Activated CD4-positive, alpha-beta T cell treated with anti-CD3 and anti-CD28 coated beads for 36 hours (primary cell): Measurements from ENCODE around the gene SCLT1. TPM values are rescaled to one million over a fixed set of nuclear protein-coding genes. Genes with fewer than 3 reads are reported as not detected.

Experiments used
- ATAC-seq: fragments of 200-7000 bp; cut with Tn5 transposase; one replicate; pipeline ENCODE4 v1.10.0; 2021; ENCODE audit warnings: mild to moderate bottlenecking, moderate library complexity
- CTCF ChIA-PET: fragments of 350-600 bp; sonication (Branson Sonifier 250); formaldehyde crosslinking; loops from one replicate; lab custom pipeline; 2021; ENCODE audit warnings: antibody characterized with exemption; lab: Charles Lee
- POLR2A ChIA-PET: fragments of 350-600 bp; sonication (Branson Sonifier 250); formaldehyde crosslinking; loops from one replicate; lab custom pipeline; 2021; ENCODE audit warnings: antibody characterized with exemption, inconsistent platforms; lab: Charles Lee
- DNase-seq: peaks from one replicate; pipeline ENCODE4 v3.0.0-alpha.2; 2020
- H3K27ac Mint-ChIP-seq: one replicate; pipeline ENCODE4 v1.8.0; 2021; ENCODE audit warnings: mixed read lengths
- H3K27me3 Mint-ChIP-seq: one replicate; pipeline ENCODE4 v1.8.0; 2021; ENCODE audit warnings: mixed read lengths
- H3K36me3 Mint-ChIP-seq: one replicate; pipeline ENCODE4 v1.8.0; 2021; ENCODE audit warnings: low read depth, mixed read lengths
- H3K4me1 Mint-ChIP-seq: one replicate; pipeline ENCODE4 v1.8.0; 2021; ENCODE audit warnings: mixed read lengths
- H3K4me3 Mint-ChIP-seq: one replicate; pipeline ENCODE4 v1.8.0; 2021; ENCODE audit warnings: mild to moderate bottlenecking, moderate library complexity, mixed read lengths
- H3K9me3 Mint-ChIP-seq: one replicate; pipeline ENCODE4 v1.8.0; 2021; ENCODE audit warnings: low read depth, mixed read lengths
- intact Hi-C, 2 experiments: fragments of 100-400 bp; cut with DNase I in 1 of 2; cut with micrococcal nuclease in 1 of 2; formaldehyde crosslinking; loops; one replicate each; pipeline versions ENCODE4 v1.14.2 to v1.15.1; 2022 to 2024; cut with DNase I, micrococcal nuclease
- total RNA-seq, 2 experiments: library from RNA; stranded (reverse); gene quantifications; one replicate each; pipeline ENCODE4 v1.2.3, GENCODE V29; 2021

The SCLT1 gene
- total RNA-seq, 2 experiments from 2014 or later: 18.7 to 19.3 TPM

GRCh38 chr4:129008096-129008495, 85.2 kb downstream of the SCLT1 start:
- Mint-ChIP-seq H3K9me3 (peaks cover 50% of the 10 kb centered on the region), H3K27ac (no peak overlapping the region), H3K4me3 (no peak overlapping the region), H3K36me3 (peaks cover 4% of the 10 kb centered on the region), H3K4me1 (no peaks in the 10 kb centered on the region), H3K27me3 (no peaks in the 10 kb centered on the region)
- CTCF ChIA-PET: no interaction called here
- POLR2A ChIA-PET: no interaction called here
- intact Hi-C loops: no loop called here
- no peak for DNase-seq
- no peak for ATAC-seq

GRCh38 chr4:128986908-128987307, 106.4 kb downstream of the SCLT1 start:
- no peak for DNase-seq
- Mint-ChIP-seq H3K4me3 (no peak overlapping the region), H3K36me3 (peaks cover 40% of the 10 kb centered on the region), H3K27me3 (no peaks in the 10 kb centered on the region), H3K27ac (no peak overlapping the region), H3K4me1 (no peaks in the 10 kb centered on the region), H3K9me3 (peaks cover 1% of the 10 kb centered on the region)
- intact Hi-C loops: no loop called here
- POLR2A ChIA-PET: no interaction called here
- no peak for ATAC-seq
- CTCF ChIA-PET: no interaction called here

- DNase-seq (no peak), ATAC-seq (no peak)
- ChIA-PET POLR2A (no interaction called here), CTCF (no interaction called here)
- Mint-ChIP-seq H3K27ac (no peak overlapping the region), H3K27me3 (no peaks in the 10 kb centered on the region), H3K36me3 (peaks cover 36% of the 10 kb centered on the region), H3K4me1 (no peaks in the 10 kb centered on the region), H3K4me3 (no peak overlapping the region), H3K9me3 (peaks cover 1% of the 10 kb centered on the region)
- intact Hi-C loops: no loop called here
Measured at GRCh38 chr4:128986019-128986418, 107.3 kb downstream of the SCLT1 start.

GRCh38 chr4:128983771-128984485, 109.4 kb downstream of the SCLT1 start:
- DNase-seq (no peak), ATAC-seq (no peak)
- intact Hi-C loops: no loop called here
- ChIA-PET CTCF (no interaction called here), POLR2A (no interaction called here)
- Mint-ChIP-seq H3K9me3 (peaks cover 1% of the 10 kb centered on the region), H3K4me1 (no peaks in the 10 kb centered on the region), H3K27me3 (no peaks in the 10 kb centered on the region), H3K27ac (no peak overlapping the region), H3K4me3 (no peak overlapping the region), H3K36me3 (peaks cover 20% of the 10 kb centered on the region)

- no peak for ATAC-seq
Measured at GRCh38 chr4:128981377-128981776, 112.0 kb downstream of the SCLT1 start.

GRCh38 chr4:128980816-128981326, 112.5 kb downstream of the SCLT1 start:
- no peak for DNase-seq
- ATAC-seq: no peak
- no peaks in the 10 kb centered on the region for H3K36me3 Mint-ChIP-seq
- no peaks in the 10 kb centered on the region for H3K27me3 Mint-ChIP-seq
- no peak overlapping the region for H3K4me3 Mint-ChIP-seq
- no peaks in the 10 kb centered on the region for H3K9me3 Mint-ChIP-seq
- H3K4me1 Mint-ChIP-seq: no peaks in the 10 kb centered on the region
- CTCF ChIA-PET: no interaction called here
- intact Hi-C loops: no loop called here
- H3K27ac Mint-ChIP-seq: no peak overlapping the region
- POLR2A ChIA-PET: no interaction called here

More at GRCh38 chr4:128981377-128981776, 112.0 kb downstream of the SCLT1 start:
- ChIA-PET CTCF (no interaction called here), POLR2A (no interaction called here)
- intact Hi-C loops: no loop called here
- H3K27ac Mint-ChIP-seq: no peak overlapping the region
- H3K9me3 Mint-ChIP-seq: no peaks in the 10 kb centered on the region
- H3K27me3 Mint-ChIP-seq: no peaks in the 10 kb centered on the region
- H3K36me3 Mint-ChIP-seq: no peaks in the 10 kb centered on the region
- no peaks in the 10 kb centered on the region for H3K4me1 Mint-ChIP-seq
- no peak for DNase-seq
- no peak overlapping the region for H3K4me3 Mint-ChIP-seq

GRCh38 chr4:128979934-128980333, 113.4 kb downstream of the SCLT1 start:
- DNase-seq (no peak), ATAC-seq (no peak)
- H3K36me3 Mint-ChIP-seq: no peaks in the 10 kb centered on the region
- ChIA-PET POLR2A (no interaction called here), CTCF (no interaction called here)
- no peaks in the 10 kb centered on the region for H3K27me3 Mint-ChIP-seq
- H3K4me3 Mint-ChIP-seq: no peak overlapping the region
- H3K27ac Mint-ChIP-seq: no peak overlapping the region
- H3K4me1 Mint-ChIP-seq: no peaks in the 10 kb centered on the region
- H3K9me3 Mint-ChIP-seq: no peaks in the 10 kb centered on the region
- intact Hi-C loops: no loop called here

GRCh38 chr4:128978985-128979384, 114.4 kb downstream of the SCLT1 start:
- intact Hi-C loops: no loop called here
- no peaks in the 10 kb centered on the region for H3K9me3 Mint-ChIP-seq
- DNase-seq (no peak), ATAC-seq (no peak)
- ChIA-PET POLR2A (no interaction called here), CTCF (no interaction called here)
- H3K36me3 Mint-ChIP-seq: no peaks in the 10 kb centered on the region
- H3K27me3 Mint-ChIP-seq: no peaks in the 10 kb centered on the region
- no peak overlapping the region for H3K4me3 Mint-ChIP-seq
- no peak overlapping the region for H3K27ac Mint-ChIP-seq
- H3K4me1 Mint-ChIP-seq: no peaks in the 10 kb centered on the region

- H3K27me3 Mint-ChIP-seq: no peaks in the 10 kb centered on the region
- no peaks in the 10 kb centered on the region for H3K9me3 Mint-ChIP-seq
- intact Hi-C loops: no loop called here
- no peak overlapping the region for H3K27ac Mint-ChIP-seq
- H3K4me1 Mint-ChIP-seq: no peaks in the 10 kb centered on the region
- no peak overlapping the region for H3K4me3 Mint-ChIP-seq
- H3K36me3 Mint-ChIP-seq: no peaks in the 10 kb centered on the region
- DNase-seq: no peak
- ChIA-PET POLR2A (no interaction called here), CTCF (no interaction called here)
- ATAC-seq: no peak
Measured at GRCh38 chr4:128974136-128974581, 119.2 kb downstream of the SCLT1 start.

GRCh38 chr4:128973384-128973783, 120.0 kb downstream of the SCLT1 start:
- H3K9me3 Mint-ChIP-seq: no peaks in the 10 kb centered on the region
- no peak overlapping the region for H3K4me3 Mint-ChIP-seq
- H3K36me3 Mint-ChIP-seq: peaks cover 3% of the 10 kb centered on the region
- no peak overlapping the region for H3K27ac Mint-ChIP-seq
- POLR2A ChIA-PET: no interaction called here
- intact Hi-C loops: no loop called here
- no peak for DNase-seq
- H3K4me1 Mint-ChIP-seq: no peaks in the 10 kb centered on the region
- CTCF ChIA-PET: no interaction called here
- no peak for ATAC-seq
- H3K27me3 Mint-ChIP-seq: no peaks in the 10 kb centered on the region

- no peaks in the 10 kb centered on the region for H3K9me3 Mint-ChIP-seq
Measured at GRCh38 chr4:128961405-128961804, 131.9 kb downstream of the SCLT1 start.

GRCh38 chr4:128958194-128958593, 135.1 kb downstream of the SCLT1 start:
- POLR2A ChIA-PET: no interaction called here
- no peak overlapping the region for H3K27ac Mint-ChIP-seq

More at GRCh38 chr4:128961405-128961804, 131.9 kb downstream of the SCLT1 start:
- intact Hi-C loops: no loop called here
- Mint-ChIP-seq H3K27ac (no peak overlapping the region), H3K4me1 (peaks cover 12% of the 10 kb centered on the region), H3K4me3 (no peak overlapping the region), H3K36me3 (peaks cover 5% of the 10 kb centered on the region), H3K27me3 (no peaks in the 10 kb centered on the region)
- CTCF ChIA-PET: no interaction called here
- no peak for ATAC-seq
- POLR2A ChIA-PET: no interaction called here
- no peak for DNase-seq

More at GRCh38 chr4:128958194-128958593, 135.1 kb downstream of the SCLT1 start:
- Mint-ChIP-seq H3K4me1 (peaks cover 12% of the 10 kb centered on the region), H3K9me3 (no peaks in the 10 kb centered on the region), H3K36me3 (peaks cover 2% of the 10 kb centered on the region), H3K27me3 (no peaks in the 10 kb centered on the region), H3K4me3 (no peak overlapping the region)
- DNase-seq (no peak), ATAC-seq (no peak)
- intact Hi-C loops: no loop called here
- CTCF ChIA-PET: no interaction called here
